Measurements from ENCODE around the gene CDH10. TPM values are rescaled to one million over a fixed set of nuclear protein-coding genes. Genes with fewer than 3 reads are reported as not detected.

Gene CDH10
- total and polyA plus RNA-seq, 2 of the 4 experiments (the other 2 are of a cell fraction), result 0.18 to 0.21 TPM

GRCh38 chr5:24439465-24439864 is 205.3 kb downstream of the CDH10 start:
- Histone ChIP-seq H2AK5ac (ENCODE audit: low read depth, low read length) (no peak overlapping the region), H3K9me1 (ENCODE audit: insufficient read depth, low read length) (no peaks in the 10 kb centered on the region), H4K20me1 (ENCODE audit: insufficient read depth, low read length) (no peaks in the 10 kb centered on the region), H4K91ac (ENCODE audit: insufficient read depth, low read depth, low read length) (no peak overlapping the region), H4K8ac (ENCODE audit: low read depth in 2 of 2, low read length in 2 of 2) (no peak overlapping the region), H3K18ac (ENCODE audit: low read depth, low read length) (no peak overlapping the region), H3K4me1 (ENCODE audit: control insufficient read depth, insufficient read depth, low read length) (no peaks in the 10 kb centered on the region), H3K9ac (ENCODE audit: low read depth, low read length) (no peak overlapping the region), H3K36me3 (ENCODE audit: control insufficient read depth, insufficient read depth, low read length) (no peaks in the 10 kb centered on the region), H3K79me1 (ENCODE audit: low read depth in 1 of 2, low read length in 2 of 2) (no peaks in the 10 kb centered on the region), H3K4me3 (ENCODE audit: insufficient read depth, low read depth, low read length) (no peak overlapping the region), H3K27me3 (ENCODE audit: control insufficient read depth, insufficient read depth, low read length) (no peaks in the 10 kb centered on the region), H4K5ac (ENCODE audit: low read depth, low read length) (no peak overlapping the region), H2AFZ (replicated peaks; ENCODE audit: low read length, poor library complexity) (no peak overlapping the region), H3K4me2 (ENCODE audit: low read depth, low read length) (no peak overlapping the region), H2BK5ac (ENCODE audit: low read depth, low read length, poor library complexity, severe bottlenecking) (no peak overlapping the region), H3K4ac (ENCODE audit: low read depth, low read length) (no peak overlapping the region), H3K23ac (ENCODE audit: low read depth, low read length) (no peak overlapping the region), H2BK20ac (ENCODE audit: low read depth, low read length) (no peak overlapping the region), H3K14ac (replicated peaks; ENCODE audit: low read depth, low read length) (no peak overlapping the region), H2BK120ac (ENCODE audit: low read depth, low read length) (no peak overlapping the region), H3K9me3 (ENCODE audit: control insufficient read depth, insufficient read depth, low read length) (0 out of 2 replicates have a peak, but pooled peaks cover 1% of the 10 kb centered on the region), H3K27ac (ENCODE audit: insufficient read depth, low read length) (no peak overlapping the region), H2AK9ac (replicated peaks; ENCODE audit: low read depth, low read length, poor library complexity) (no peak overlapping the region), H2BK15ac (ENCODE audit: low read depth, low read length) (no peak overlapping the region), H3K56ac (ENCODE audit: extremely low read depth, insufficient read depth, low read length) (no peak overlapping the region)
- ChIA-PET CTCF (no interaction called here), POLR2A (ENCODE audit: unreplicated experiment) (no interaction called here)
- in situ Hi-C loops (cut with MboI; ENCODE audit: low sequenced_read_pairs), result no loop called here
- WGBS, 2 experiments (ENCODE audit: extremely low coverage in 2 of 2, insufficient read length in 1 of 2), result no CpG with 5 or more reads among the region's 2 CpGs
- DNase-seq, result no peak
- TF ChIP-seq CHD1 (IDR thresholded peaks at IDR 0.05; ENCODE audit: low read depth, low read length) (no peak), MAZ (IDR thresholded peaks at IDR 0.05; ENCODE audit: borderline replicate concordance, low read depth, low read length) (no peak), BHLHE40 (IDR thresholded peaks at IDR 0.05; ENCODE audit: low read depth, low read length) (no peak), MAFK (IDR thresholded peaks at IDR 0.05; ENCODE audit: low read depth, low read length) (no peak), NFE2L2 (IDR thresholded peaks at IDR 0.05; ENCODE audit: low read depth, low read length) (no peak)
- TF ChIP-seq, protein P1, sequence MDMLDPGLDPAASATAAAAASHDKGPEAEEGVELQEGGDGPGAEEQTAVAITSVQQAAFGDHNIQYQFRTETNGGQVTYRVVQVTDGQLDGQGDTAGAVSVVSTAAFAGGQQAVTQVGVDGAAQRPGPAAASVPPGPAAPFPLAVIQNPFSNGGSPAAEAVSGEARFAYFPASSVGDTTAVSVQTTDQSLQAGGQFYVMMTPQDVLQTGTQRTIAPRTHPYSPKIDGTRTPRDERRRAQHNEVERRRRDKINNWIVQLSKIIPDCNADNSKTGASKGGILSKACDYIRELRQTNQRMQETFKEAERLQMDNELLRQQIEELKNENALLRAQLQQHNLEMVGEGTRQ (IDR thresholded peaks at IDR 0.05; ENCODE audit: low read depth, low read length), result no peak
- no TSS peak for BruUV-seq (replicated peaks)
- intact Hi-C loops (cut with micrococcal nuclease), result no loop called here
- ATAC-seq (ENCODE audit: low read depth), result no peak
- dilution Hi-C loops (cut with HindIII; ENCODE audit: low sequenced_read_pairs, unreplicated experiment), result no loop called here

Small RNA genes within 50 kb of the gene (microRNA-seq; reads per million reads assigned to microRNA genes)
- gene AC091885.1 (ENCODE audit: insufficient read depth, insufficient read length) (not detected), gene RF00017 (ENCODE audit: insufficient read depth, insufficient read length) (not detected)

Small RNA genes within 50 kb of the gene (small RNA-seq; reads per million reads assigned to genes)
- gene AC091885.1, result 0 reads per million in 5 experiments
- 0 reads per million in 5 experiments for gene RF00017

Data from IMR-90 (cell line).